Adipocyte (in vitro differentiated cells): ENCODE results near the gene KMT5C.

Experiments
- DNase-seq: peaks from one replicate; pipeline ENCODE4 v3.0.0-alpha.2; 2015; ENCODE audit warnings: low read depth
- H3K27me3 ChIP-seq: replicated peaks from 2 replicates; pipeline ENCODE4 v1.7.0; 2013; ENCODE audit warnings: mild to moderate bottlenecking, low read length, moderate library complexity; ENCODE audit not compliant: control insufficient read depth, insufficient read depth
- H3K36me3 ChIP-seq: 2 replicates; pipeline ENCODE4 v1.7.0; 2013; ENCODE audit warnings: low read length, mild to moderate bottlenecking, moderate library complexity; ENCODE audit not compliant: control insufficient read depth, insufficient read depth, severe bottlenecking
- H3K4me1 ChIP-seq: 2 replicates; pipeline ENCODE4 v1.7.0; 2013; ENCODE audit warnings: mild to moderate bottlenecking, low read length, moderate library complexity; ENCODE audit not compliant: control insufficient read depth, insufficient read depth
- H3K4me3 ChIP-seq: 2 replicates; pipeline ENCODE4 v1.7.0; 2013; ENCODE audit warnings: mild to moderate bottlenecking, low read length, moderate library complexity
- H3K9ac ChIP-seq: 2 replicates; pipeline ENCODE4 v1.7.0; 2013; ENCODE audit warnings: mild to moderate bottlenecking, low read length, moderate library complexity
- H3K9me3 ChIP-seq: 2 replicates; pipeline ENCODE4 v1.7.0; 2013; ENCODE audit warnings: mild to moderate bottlenecking, low read length, moderate library complexity; ENCODE audit not compliant: control insufficient read depth

Gene KMT5C

DNA sequence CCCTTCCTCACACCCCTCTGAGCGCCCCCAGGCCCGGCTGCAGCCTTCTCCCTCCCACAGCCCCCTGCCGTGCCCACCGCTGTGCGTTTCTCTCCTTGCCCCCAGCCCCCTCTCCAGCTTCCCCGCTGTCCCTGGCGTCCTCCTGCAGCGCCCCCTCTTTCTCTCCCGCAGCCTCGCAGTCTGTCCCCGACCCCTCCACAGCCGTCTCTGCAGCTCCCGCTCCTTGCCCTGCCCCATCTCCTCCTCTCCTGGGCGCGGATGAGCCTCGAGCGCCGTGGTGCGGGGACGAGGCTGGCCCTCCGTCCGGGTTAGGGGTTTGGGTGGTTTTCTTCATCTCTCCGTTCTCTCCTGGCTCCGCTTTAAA lies 1.1 kb downstream of the KMT5C start:
- DNase-seq, result peak; percentile 51
- Histone ChIP-seq H3K9ac (peak overlapping the region; percentile 94), H3K4me3 (peak overlapping the region; percentile 92), H3K27me3 (peaks cover 9% of the 10 kb centered on the region), H3K36me3 (peaks cover 13% of the 10 kb centered on the region), H3K9me3 (no peaks in the 10 kb centered on the region), H3K4me1 (peaks cover 24% of the 10 kb centered on the region)

- Histone ChIP-seq H3K4me1 (peaks cover 28% of the 10 kb centered on the region), H3K4me3 (peak overlapping the region; percentile 92), H3K9ac (peak overlapping the region; percentile 94), H3K9me3 (no peaks in the 10 kb centered on the region), H3K36me3 (peaks cover 13% of the 10 kb centered on the region), H3K27me3 (peaks cover 9% of the 10 kb centered on the region)
- DNase-seq, result peak; percentile 64
These were observed 1.5 kb downstream of the KMT5C start for GRCh38 chr19:55341171-55341588.

DNA sequence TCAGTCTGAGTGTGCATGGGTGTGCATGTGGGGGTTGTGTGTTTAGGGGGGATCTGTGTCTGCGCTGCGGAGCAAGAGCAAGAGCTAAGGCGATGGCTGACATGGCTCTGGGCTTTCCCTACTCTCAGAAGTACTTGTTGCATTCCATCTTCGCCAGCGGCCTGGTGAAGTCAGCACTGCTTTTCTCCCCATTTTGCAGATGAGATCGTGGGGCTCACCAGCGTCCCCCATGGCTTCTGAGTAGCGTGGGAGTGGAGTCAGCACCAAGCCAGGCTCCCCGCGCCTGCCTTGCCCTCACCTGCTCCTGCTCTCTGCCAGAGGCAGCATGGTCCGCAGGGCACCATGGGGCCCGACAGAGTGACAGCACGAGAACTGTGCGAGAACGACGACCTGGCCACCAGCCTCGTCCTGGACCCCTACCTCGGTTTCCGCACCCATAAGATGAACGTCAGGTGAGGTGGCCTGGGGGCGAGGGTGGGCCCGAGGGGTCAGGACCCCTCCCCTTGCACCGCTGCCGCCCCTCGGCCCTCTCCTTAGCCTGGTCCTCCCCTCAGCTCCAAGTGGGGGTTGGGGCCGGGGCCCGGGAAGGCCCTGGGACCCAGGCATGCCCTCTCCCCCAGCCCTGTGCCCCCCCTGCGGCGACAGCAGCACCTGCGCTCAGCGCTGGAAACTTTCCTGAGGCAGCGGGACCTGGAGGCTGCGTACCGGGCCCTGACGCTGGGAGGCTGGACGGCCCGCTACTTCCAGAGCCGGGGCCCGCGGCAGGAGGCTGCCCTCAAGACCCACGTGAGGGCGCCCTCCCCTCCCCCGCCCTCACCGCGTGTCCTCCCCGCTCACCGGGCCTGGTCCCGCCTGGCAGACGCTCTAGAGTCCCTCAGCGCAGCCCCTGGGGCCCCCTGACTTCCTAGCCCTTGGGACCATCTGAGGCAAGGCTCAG lies 2.2 kb downstream of the KMT5C start:
- H3K4me3 ChIP-seq, result peak overlapping the region; percentile 16

GRCh38 chr19:55344444-55344843 lies 4.8 kb downstream of the KMT5C start:
- Histone ChIP-seq H3K9ac (no peak overlapping the region), H3K9me3 (no peaks in the 10 kb centered on the region), H3K4me3 (no peak overlapping the region), H3K36me3 (peaks cover 13% of the 10 kb centered on the region), H3K27me3 (no peaks in the 10 kb centered on the region), H3K4me1 (peaks cover 26% of the 10 kb centered on the region)
- no peak for DNase-seq

More for the DNA sequence above, 2.2 kb downstream of the KMT5C start:
- Histone ChIP-seq H3K4me1 (peaks cover 32% of the 10 kb centered on the region), H3K9ac (no peak overlapping the region), H3K27me3 (peaks cover 6% of the 10 kb centered on the region), H3K36me3 (peaks cover 13% of the 10 kb centered on the region), H3K9me3 (no peaks in the 10 kb centered on the region)
- DNase-seq, result no peak

- Histone ChIP-seq H3K9ac (peak overlapping the region; percentile 49), H3K27me3 (no peaks in the 10 kb centered on the region), H3K9me3 (no peaks in the 10 kb centered on the region), H3K36me3 (peaks cover 13% of the 10 kb centered on the region), H3K4me3 (no peak overlapping the region), H3K4me1 (peaks cover 23% of the 10 kb centered on the region)
- no peak for DNase-seq
These were observed 5.6 kb downstream of the KMT5C start for GRCh38 chr19:55345101-55345817.

GRCh38 chr19:55345818-55346724 lies 6.4 kb downstream of the KMT5C start:
- peak overlapping the region; percentile 51 for H3K9ac ChIP-seq
- H3K4me1 ChIP-seq, result peaks cover 18% of the 10 kb centered on the region
- H3K36me3 ChIP-seq, result peaks cover 13% of the 10 kb centered on the region
- H3K9me3 ChIP-seq, result no peaks in the 10 kb centered on the region
- no peak for DNase-seq
- peaks cover 3% of the 10 kb centered on the region for H3K27me3 ChIP-seq
- no peak overlapping the region for H3K4me3 ChIP-seq

DNA sequence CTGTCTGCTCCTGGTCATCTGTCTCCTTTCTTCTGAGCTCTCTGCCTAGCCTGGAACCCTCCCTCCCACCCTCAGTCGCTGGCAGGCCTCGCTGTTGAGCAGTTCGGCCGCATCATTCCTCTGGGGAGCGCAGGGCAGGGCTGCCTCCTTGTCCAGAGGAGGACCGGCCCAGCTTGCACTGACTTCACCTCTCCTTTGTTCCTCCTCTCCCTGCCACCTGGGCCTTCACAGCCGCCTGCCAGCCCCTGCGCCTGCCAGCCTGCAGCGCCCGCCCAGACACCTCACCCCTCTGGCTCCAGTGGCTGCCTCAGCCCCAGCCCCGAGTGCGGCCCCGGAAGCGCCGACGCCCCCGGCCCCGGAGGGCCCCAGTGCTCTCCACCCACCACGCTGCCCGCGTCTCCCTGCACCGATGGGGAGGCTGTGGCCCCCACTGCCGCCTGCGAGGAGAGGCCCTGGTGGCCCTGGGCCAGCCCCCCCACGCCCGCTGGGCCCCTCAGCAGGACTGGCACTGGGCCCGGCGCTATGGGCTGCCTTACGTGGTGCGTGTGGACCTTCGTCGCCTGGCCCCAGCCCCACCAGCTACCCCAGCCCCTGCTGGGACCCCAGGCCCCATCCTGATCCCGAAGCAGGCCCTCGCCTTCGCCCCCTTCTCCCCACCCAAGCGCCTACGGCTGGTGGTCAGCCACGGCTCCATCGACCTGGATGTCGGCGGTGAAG lies 7.2 kb downstream of the KMT5C start:
- Histone ChIP-seq H3K4me3 (no peak overlapping the region), H3K9ac (no peak overlapping the region), H3K9me3 (no peaks in the 10 kb centered on the region), H3K4me1 (peaks cover 15% of the 10 kb centered on the region), H3K27me3 (peaks cover 12% of the 10 kb centered on the region), H3K36me3 (peaks cover 13% of the 10 kb centered on the region)
- no peak for DNase-seq

- no peak for DNase-seq
- Histone ChIP-seq H3K9me3 (no peaks in the 10 kb centered on the region), H3K4me1 (peaks cover 15% of the 10 kb centered on the region), H3K27me3 (peaks cover 18% of the 10 kb centered on the region), H3K9ac (no peak overlapping the region), H3K36me3 (peaks cover 13% of the 10 kb centered on the region), H3K4me3 (no peak overlapping the region)
These were observed 7.8 kb downstream of the KMT5C start for GRCh38 chr19:55347442-55348009.

GRCh38 chr19:55348317-55349034 lies 8.8 kb downstream of the KMT5C start:
- no peak overlapping the region for H3K9ac ChIP-seq
- H3K4me3 ChIP-seq, result no peak overlapping the region
- H3K27me3 ChIP-seq, result peaks cover 28% of the 10 kb centered on the region
- peaks cover 15% of the 10 kb centered on the region for H3K4me1 ChIP-seq
- no peaks in the 10 kb centered on the region for H3K9me3 ChIP-seq
- DNase-seq, result no peak
- H3K36me3 ChIP-seq, result peaks cover 4% of the 10 kb centered on the region
